Measurements from ENCODE around the gene PIP5K1B. TPM values are rescaled to one million over a fixed set of nuclear protein-coding genes. Genes with fewer than 3 reads are reported as not detected.
A peak's percentile ranks its signal among the peaks of the same experiment; 100 is the strongest.
"Not testable (repeated sequence)": the region's sequence is repeated elsewhere in the genome, so short reads cannot be mapped to it uniquely, and the experiment has no call there.

Gene PIP5K1B
- total RNA-seq, 2 experiments from 2014 or later: 1.5 to 2.3 TPM

DNA sequence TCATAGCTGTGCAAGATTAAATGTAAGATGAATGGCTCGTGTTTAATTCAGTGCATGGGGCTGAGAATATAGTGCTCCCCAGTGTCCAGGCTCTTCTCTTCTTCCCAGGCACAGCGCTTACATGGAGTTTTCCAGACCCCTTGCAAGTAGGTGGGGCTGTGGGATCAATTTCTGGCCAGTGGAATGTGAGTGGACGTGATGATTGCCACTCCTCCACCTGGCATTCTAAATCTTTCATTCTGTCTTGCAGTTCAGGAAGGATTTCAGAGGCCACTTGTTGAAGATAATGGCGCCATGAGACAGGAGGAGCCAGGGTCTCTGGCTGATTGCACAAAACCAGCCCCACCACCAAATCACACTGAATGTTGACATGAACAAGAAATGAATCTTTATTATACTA lies 7.2 kb upstream of the PIP5K1B start:
- Mint-ChIP-seq H3K4me3 (no peak overlapping the region), H3K4me1 (no peaks in the 10 kb centered on the region), H3K27me3 (peaks cover 58% of the 10 kb centered on the region), H3K27ac (no peak overlapping the region), H3K9me3 (no peaks in the 10 kb centered on the region), H3K36me3 (ENCODE audit: low read depth) (no peaks in the 10 kb centered on the region)
- CTCF ChIA-PET: no interaction called here
- DNase-seq: no peak
- POLR2A ChIA-PET: no interaction called here

DNA sequence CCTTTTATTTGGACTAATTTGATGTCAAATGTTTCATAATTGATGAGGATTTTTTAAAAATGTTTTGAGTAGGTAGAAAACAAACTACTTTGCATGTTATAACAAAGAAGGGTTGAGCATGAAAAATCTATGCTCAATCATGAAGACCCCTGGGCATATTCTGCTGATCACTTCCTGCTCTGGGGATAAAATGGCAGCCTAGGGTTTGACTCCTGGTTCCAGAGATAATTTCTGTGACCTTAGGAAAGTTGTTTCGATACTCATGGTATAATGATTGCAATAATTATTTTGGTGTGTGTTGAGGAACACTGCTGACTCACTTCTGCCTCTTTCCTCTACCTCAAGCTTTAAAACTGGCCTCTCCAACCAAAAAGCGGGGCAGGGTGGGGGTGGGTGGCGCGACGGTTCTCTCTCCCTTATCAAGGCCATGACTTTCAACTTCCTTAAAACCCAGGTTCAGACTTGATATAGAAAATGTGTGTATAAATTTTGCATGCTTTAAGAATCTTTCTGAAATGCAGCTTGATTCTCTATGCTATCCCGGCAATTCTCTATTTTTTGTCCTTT lies 6.0 kb upstream of the PIP5K1B start:
- DNase-seq: no peak
- POLR2A ChIA-PET: no interaction called here
- H3K4me1 Mint-ChIP-seq: no peaks in the 10 kb centered on the region
- H3K27me3 Mint-ChIP-seq: peaks cover 66% of the 10 kb centered on the region
- CTCF ChIA-PET: no interaction called here
- no peaks in the 10 kb centered on the region for H3K9me3 Mint-ChIP-seq
- H3K27ac Mint-ChIP-seq: no peak overlapping the region
- H3K36me3 Mint-ChIP-seq (ENCODE audit: low read depth): no peaks in the 10 kb centered on the region
- no peak overlapping the region for H3K4me3 Mint-ChIP-seq

DNA sequence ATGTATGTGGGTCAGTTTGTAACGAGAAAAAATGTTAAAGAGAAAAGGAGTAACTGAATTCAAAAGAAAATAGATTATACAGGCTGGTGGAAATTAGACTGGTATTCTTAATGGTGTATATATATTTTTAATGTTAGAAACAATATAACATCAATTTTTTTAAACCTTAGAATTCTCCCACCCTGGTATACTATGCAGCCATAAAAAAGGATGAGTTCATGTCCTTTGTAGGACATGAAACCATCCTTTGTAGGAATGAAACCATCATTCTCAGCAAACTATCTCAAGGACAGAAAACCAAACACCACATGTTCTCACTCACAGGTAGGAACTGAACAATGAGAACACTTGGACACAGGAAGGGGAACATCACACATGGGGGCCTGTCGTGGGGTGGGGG lies 5.4 kb upstream of the PIP5K1B start:
- H3K9me3 Mint-ChIP-seq; H3K27ac Mint-ChIP-seq; H3K4me1 Mint-ChIP-seq; CTCF ChIA-PET; H3K4me3 Mint-ChIP-seq; POLR2A ChIA-PET; DNase-seq; H3K36me3 Mint-ChIP-seq (ENCODE audit: low read depth): not testable (repeated sequence)
- H3K27me3 Mint-ChIP-seq: peaks cover 66% of the 10 kb centered on the region

DNA sequence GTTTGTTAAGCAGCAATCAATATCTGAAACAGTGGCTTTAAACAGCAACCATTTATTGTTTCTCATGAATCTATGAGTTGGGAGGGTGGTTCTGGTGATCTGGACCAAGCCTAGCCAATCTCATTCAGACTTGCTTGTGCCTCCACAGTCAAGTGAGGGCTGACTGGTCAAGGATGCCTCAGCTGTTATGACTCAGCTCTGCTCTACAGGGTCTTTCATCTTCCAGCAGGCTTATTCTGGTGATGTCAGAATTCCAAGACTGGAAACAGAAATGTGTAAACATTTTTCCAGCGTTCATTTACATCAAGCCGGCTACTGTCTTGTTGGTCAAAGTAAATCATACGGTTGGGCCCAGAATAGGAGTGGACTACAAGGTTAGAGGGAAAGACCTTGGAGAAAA lies 2.5 kb upstream of the PIP5K1B start:
- no peak for DNase-seq
- Mint-ChIP-seq H3K4me1 (peaks cover 19% of the 10 kb centered on the region), H3K9me3 (no peaks in the 10 kb centered on the region), H3K27ac (no peak overlapping the region), H3K27me3 (peaks cover 72% of the 10 kb centered on the region), H3K4me3 (no peak overlapping the region), H3K36me3 (ENCODE audit: low read depth) (no peaks in the 10 kb centered on the region)
- POLR2A ChIA-PET: no interaction called here
- CTCF ChIA-PET: no interaction called here

DNA sequence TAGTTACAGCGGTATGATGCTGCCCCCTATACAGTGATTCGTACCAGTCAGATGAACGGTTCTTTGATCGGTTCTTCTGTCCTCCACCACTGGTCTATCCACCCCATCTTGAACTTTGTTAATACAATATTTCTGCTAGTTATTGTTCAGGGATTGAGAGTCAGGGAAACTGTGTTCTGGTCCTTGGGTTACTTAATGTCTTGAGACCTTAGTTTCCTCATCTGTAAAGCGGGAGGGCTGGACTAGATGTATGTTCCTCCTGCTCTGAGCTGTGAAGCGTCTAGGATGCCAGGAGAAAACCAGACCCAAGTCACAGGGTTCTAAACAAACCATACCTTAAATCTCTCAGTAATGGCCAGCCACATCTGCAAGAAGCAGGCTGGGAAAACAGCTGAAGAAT lies 1.4 kb upstream of the PIP5K1B start:
- H3K27ac Mint-ChIP-seq: no peak overlapping the region

DNA sequence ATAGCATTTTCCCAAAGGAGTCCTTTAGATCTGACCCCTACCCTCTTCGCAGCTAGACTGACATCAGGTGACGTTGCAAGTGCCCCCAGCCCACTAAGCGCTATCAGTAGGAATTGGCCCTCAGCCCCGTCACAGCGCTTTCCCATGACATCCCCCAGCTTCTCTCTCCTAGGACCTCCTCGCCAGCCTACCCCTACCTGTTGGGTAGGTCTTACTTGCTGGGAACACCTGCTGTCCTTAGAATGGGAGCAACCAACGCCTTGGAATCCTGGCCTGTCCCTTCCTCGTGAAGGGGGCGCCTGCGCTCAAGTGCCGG lies 584 bp upstream of the PIP5K1B start:
- Mint-ChIP-seq H3K36me3 (ENCODE audit: low read depth) (no peaks in the 10 kb centered on the region), H3K4me1 (peaks cover 19% of the 10 kb centered on the region), H3K27ac (no peak overlapping the region), H3K4me3 (peak overlapping the region; percentile 9), H3K9me3 (no peaks in the 10 kb centered on the region), H3K27me3 (peaks cover 73% of the 10 kb centered on the region)
- CTCF ChIA-PET: interaction anchor here (1.0 to 1.3 kb wide), 2 partner anchors 14 to 324 kb away, joined by 3 read pairs; no protein-coding TSS in a partner anchor
- POLR2A ChIA-PET: no interaction called here
- DNase-seq: no peak

More for the DNA sequence above, 1.4 kb upstream of the PIP5K1B start:
- POLR2A ChIA-PET: no interaction called here
- DNase-seq: no peak
- Mint-ChIP-seq H3K4me3 (peak overlapping the region; percentile 9), H3K9me3 (no peaks in the 10 kb centered on the region), H3K36me3 (ENCODE audit: low read depth) (no peaks in the 10 kb centered on the region), H3K4me1 (peaks cover 19% of the 10 kb centered on the region), H3K27me3 (peaks cover 72% of the 10 kb centered on the region)
- CTCF ChIA-PET: no interaction called here

DNA sequence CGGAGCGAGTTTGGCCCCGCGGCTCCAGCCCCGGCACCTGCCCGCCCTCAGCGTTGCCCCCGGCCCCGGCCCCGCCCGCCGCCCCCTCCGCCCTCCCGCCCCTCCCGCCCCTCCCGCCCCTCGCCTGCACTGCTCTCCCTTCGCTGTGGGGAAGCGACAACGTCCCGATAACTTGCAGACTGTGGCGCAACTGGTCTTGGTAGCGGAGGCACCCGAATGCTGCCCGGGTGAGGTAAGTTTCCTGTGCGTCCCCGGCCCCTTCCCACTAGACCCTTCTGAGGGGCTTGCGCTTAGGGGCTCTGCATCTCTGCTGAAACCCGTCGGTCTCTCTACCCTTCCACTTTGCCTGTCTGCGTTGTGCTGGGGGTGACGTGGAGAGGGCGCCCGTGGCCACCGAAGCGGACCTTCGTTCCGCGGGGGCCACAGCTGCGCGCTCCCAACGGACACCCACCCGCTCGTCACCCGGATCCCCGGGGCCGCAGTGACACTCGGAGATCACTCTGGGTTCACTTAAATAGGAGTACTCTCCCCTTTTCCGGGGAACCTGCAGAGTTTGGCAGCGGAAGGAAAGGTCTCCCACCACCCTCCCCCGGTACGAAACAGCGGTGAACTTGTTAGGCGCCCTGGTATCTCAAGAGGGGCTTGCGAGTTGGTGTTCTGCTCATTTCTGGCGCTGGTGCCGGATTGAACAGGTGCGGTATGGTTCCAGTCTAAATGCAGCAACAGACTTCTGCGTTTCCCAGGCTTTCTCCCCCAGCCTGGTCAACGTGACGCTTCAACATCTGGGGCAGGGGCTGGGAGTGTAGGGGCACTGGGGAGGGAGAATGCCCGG lies 707 bp downstream of the PIP5K1B start:
- H3K27me3 Mint-ChIP-seq: peaks cover 70% of the 10 kb centered on the region

DNA sequence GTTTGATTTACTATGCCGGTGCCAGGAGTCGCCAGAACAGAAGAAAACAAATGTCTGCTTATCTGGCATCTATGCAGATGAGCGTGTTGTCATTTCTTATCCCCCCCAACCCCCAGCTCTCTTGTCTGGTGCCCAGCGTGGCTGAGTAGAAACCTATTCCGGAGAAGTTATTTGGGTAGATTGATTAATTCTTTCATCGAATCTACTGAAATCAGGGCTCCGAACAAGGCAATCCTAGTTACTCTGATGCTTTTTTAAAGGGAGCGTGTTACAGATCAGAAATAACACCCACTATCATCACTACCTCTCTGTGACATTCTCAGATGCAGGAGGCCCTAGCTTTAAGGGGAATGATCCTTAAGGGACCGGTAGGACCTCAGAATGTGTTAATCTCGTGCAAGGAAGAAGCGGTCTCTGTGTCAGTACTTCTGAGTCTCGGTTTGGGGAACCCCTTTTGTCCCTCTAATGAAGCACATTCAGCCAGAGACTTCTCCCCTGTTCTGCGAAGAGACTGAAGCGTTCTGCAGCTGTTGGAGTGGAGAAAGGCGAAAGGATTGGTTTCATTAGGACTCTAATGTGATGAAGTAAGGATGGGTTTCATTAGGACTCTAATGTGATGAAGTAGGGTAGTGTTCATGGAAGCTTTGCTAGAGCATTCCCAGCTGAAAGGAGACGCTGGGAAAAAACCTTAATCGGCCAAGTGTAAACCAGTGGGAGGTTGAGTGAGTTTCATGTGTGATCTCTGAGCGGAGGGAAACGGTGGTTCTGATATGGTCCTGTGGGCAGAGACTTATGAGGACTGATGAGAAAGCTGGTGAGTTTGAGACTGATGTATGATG lies 1.5 kb downstream of the PIP5K1B start:
- no peak overlapping the region for H3K27ac Mint-ChIP-seq
- no peak for DNase-seq
- H3K27me3 Mint-ChIP-seq: peaks cover 64% of the 10 kb centered on the region
- peak overlapping the region; percentile 79 for H3K4me3 Mint-ChIP-seq
- no peaks in the 10 kb centered on the region for H3K9me3 Mint-ChIP-seq
- H3K4me1 Mint-ChIP-seq: peaks cover 19% of the 10 kb centered on the region
- ChIA-PET POLR2A (no interaction called here), CTCF (interaction anchor here (1.5 kb wide), 1 partner anchor 293 kb away, joined by 5 read pairs; no protein-coding TSS in a partner anchor)
- H3K36me3 Mint-ChIP-seq (ENCODE audit: low read depth): no peaks in the 10 kb centered on the region

More for the DNA sequence above, 707 bp downstream of the PIP5K1B start:
- Mint-ChIP-seq H3K36me3 (ENCODE audit: low read depth) (no peaks in the 10 kb centered on the region), H3K4me3 (peak overlapping the region; percentile 79), H3K4me1 (peaks cover 19% of the 10 kb centered on the region), H3K9me3 (no peaks in the 10 kb centered on the region), H3K27ac (peak overlapping the region; percentile 18)
- DNase-seq: no peak
- POLR2A ChIA-PET: no interaction called here
- CTCF ChIA-PET: interaction anchor here (1.0 to 1.5 kb wide), 3 partner anchors 15 to 323 kb away, joined by 3 to 5 read pairs (median 3); no protein-coding TSS in a partner anchor

DNA sequence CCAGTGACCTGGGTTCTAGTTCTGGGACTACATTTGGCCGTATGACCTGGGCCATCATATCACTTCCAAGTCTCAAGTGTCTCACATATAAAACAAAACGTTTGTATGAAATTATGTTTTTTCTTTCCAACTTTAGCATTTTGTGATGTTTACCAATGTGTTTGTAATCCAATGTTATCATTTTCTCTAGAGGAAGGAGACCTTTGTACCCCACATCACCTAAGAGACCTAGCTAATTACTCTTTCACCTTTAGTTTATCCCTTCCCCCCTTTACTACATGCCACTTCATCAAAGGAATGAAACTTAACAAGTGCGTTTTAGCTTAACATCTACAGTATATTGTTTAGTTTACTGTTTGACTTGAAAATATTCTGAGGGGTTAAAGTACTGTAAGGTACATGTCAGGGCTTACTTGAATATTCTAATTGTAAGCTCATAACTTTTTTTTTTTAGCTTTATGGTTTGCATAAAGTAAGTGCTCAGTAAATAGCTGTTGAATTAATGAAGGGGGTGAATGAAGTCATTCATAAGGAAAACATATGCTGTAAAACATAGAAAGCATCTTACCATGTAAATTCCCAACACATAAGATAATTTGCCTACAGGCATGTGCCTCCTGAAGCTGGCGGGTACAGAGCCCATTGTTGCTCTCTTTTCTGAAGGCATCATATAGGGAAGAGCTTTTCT lies 2.9 kb downstream of the PIP5K1B start:
- no peak for DNase-seq
- ChIA-PET CTCF (no interaction called here), POLR2A (no interaction called here)
- H3K27me3 Mint-ChIP-seq: peaks cover 68% of the 10 kb centered on the region
- peaks cover 19% of the 10 kb centered on the region for H3K4me1 Mint-ChIP-seq
- H3K9me3 Mint-ChIP-seq: no peaks in the 10 kb centered on the region
- no peak overlapping the region for H3K27ac Mint-ChIP-seq
- H3K36me3 Mint-ChIP-seq (ENCODE audit: low read depth): no peaks in the 10 kb centered on the region
- H3K4me3 Mint-ChIP-seq: no peak overlapping the region

DNA sequence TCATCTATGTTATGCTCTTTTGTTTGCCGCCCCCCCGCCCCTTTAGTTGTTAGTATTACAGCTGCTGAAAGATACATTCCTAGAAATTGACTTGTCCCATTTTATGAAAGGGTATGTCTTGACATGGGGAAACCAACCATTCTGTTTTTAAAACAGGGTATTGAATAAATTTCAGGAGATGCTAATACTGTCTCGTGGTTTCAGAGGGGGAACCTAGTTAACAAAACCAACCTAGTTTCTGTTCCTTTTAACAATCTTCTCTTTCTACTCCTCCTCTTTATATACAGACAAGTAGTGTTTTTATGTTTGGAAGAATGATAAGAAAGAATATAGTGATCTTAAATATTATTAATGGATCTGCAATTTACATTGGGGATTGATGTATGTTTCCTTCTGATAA lies 3.5 kb downstream of the PIP5K1B start:
- peaks cover 63% of the 10 kb centered on the region for H3K27me3 Mint-ChIP-seq
- H3K9me3 Mint-ChIP-seq: no peaks in the 10 kb centered on the region
- POLR2A ChIA-PET: no interaction called here
- CTCF ChIA-PET: no interaction called here
- H3K36me3 Mint-ChIP-seq (ENCODE audit: low read depth): no peaks in the 10 kb centered on the region
- no peak overlapping the region for H3K4me3 Mint-ChIP-seq
- no peak overlapping the region for H3K27ac Mint-ChIP-seq
- peaks cover 19% of the 10 kb centered on the region for H3K4me1 Mint-ChIP-seq
- no peak for DNase-seq

DNA sequence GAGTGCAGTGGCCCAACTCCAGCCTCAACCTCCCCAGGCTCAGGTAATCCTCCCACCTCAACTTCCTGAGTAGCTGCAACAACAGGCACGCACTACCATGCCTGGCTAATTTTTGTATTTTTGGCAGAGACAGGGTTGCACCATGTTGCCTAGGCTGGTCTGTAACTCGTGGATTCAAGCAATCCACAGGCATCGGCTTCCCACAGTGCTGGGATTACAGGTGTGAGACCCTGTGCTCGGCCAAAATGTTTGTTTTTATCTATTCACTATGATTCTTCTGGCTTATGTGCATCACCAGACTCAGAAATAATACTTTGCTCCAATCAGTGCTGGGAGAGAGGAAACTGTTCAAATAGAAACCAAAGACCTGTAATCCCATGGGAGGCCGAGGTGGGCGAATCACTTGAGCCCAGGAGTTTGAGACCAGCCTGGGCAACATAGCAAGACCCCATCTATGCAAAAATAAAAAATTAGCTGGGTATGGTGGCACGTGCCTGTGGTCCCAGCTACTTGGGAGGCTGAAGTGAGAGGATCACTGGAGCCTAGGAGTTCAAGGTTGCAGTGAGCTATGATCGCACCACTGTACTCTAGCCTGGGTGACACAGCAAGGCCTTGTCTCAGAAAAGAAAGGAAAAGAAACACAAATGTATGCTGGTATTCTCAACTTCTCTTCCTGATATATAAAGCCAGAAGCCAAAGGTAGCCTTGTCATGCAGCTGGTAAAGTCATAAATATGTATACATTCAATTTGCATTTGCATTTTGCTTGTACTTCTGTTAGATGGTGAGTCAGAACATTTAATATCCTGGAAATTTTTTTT lies 4.5 kb downstream of the PIP5K1B start:
- no peaks in the 10 kb centered on the region for H3K9me3 Mint-ChIP-seq
- ChIA-PET CTCF (interaction anchor here (1.4 kb wide), 1 partner anchor 327 kb away, joined by 3 read pairs; no protein-coding TSS in a partner anchor), POLR2A (no interaction called here)
- no peaks in the 10 kb centered on the region for H3K36me3 Mint-ChIP-seq (ENCODE audit: low read depth)
- H3K4me1 Mint-ChIP-seq: peaks cover 16% of the 10 kb centered on the region
- H3K4me3 Mint-ChIP-seq: no peak overlapping the region
- no peak overlapping the region for H3K27ac Mint-ChIP-seq
- no peak for DNase-seq
- H3K27me3 Mint-ChIP-seq: peaks cover 56% of the 10 kb centered on the region

DNA sequence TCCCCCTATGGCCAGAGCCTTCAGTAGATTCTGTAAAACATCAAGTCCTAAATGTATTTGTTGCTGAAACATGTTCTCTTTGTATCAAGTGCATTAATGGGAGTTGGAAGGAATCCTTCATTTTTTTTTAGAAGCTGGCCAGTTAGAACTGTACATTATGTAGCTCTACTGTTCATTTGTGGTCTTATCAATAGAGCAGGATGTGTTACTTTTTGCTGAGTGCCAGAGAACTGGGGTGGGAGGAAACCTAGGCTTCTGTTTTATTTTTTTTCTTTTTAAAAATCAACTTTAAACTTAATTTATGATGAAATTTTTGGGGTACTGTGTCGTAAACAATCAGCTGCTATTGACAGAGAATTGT lies 5.1 kb downstream of the PIP5K1B start:
- peaks cover 14% of the 10 kb centered on the region for H3K4me1 Mint-ChIP-seq
- no peak overlapping the region for H3K27ac Mint-ChIP-seq
- peaks cover 54% of the 10 kb centered on the region for H3K27me3 Mint-ChIP-seq
- CTCF ChIA-PET: interaction anchor here (1.4 kb wide), 1 partner anchor 326 kb away, joined by 3 read pairs; no protein-coding TSS in a partner anchor
- POLR2A ChIA-PET: no interaction called here
- H3K9me3 Mint-ChIP-seq: no peaks in the 10 kb centered on the region
- no peak overlapping the region for H3K4me3 Mint-ChIP-seq
- no peaks in the 10 kb centered on the region for H3K36me3 Mint-ChIP-seq (ENCODE audit: low read depth)
- no peak for DNase-seq

Measured in activated CD4-positive, alpha-beta memory T cell treated with anti-CD3 and anti-CD28 coated beads, Interleukin-2, amount 10 ng/mL, durations not matched to agents 7 days and 5 days (primary cell).